ENCODE data around the gene NOVA1. TPM values are rescaled to one million over a fixed set of nuclear protein-coding genes. Genes with fewer than 3 reads are reported as not detected.

The NOVA1 gene
- total RNA-seq, 1 donor from 2014 or later = 21.6 TPM

DNA sequence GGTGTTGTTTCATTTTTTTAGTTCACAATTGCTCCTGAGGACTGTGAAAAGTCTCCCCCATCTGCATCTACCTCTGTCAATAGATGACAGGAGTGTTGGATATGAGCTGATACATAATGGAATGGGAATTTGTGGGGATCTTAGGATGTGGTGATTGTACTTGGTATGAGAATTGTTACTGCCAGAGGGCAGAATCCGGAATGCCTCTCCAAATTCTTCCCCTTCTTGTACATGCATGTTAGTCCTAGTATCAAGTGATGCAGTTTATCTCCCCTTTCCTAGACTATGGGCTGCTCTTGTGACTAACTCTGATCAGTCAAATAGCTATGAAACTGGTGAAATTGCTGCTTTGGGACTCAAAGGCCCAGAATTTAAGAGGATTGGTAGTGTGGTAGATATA lies 24.8 kb upstream of the NOVA1 start:
- H3K36me3 Mint-ChIP-seq (ENCODE audit: insufficient read depth) = no peaks in the 10 kb centered on the region
- peaks cover 5% of the 10 kb centered on the region for H3K9me3 Mint-ChIP-seq (ENCODE audit: low read depth)
- no peaks in the 10 kb centered on the region for H3K27me3 Mint-ChIP-seq
- no peak overlapping the region for H3K4me3 Mint-ChIP-seq (ENCODE audit: low read depth)
- DNase-seq (ENCODE audit: low spot score, unreplicated experiment) = no peak
- TF ChIP-seq, protein P1, sequence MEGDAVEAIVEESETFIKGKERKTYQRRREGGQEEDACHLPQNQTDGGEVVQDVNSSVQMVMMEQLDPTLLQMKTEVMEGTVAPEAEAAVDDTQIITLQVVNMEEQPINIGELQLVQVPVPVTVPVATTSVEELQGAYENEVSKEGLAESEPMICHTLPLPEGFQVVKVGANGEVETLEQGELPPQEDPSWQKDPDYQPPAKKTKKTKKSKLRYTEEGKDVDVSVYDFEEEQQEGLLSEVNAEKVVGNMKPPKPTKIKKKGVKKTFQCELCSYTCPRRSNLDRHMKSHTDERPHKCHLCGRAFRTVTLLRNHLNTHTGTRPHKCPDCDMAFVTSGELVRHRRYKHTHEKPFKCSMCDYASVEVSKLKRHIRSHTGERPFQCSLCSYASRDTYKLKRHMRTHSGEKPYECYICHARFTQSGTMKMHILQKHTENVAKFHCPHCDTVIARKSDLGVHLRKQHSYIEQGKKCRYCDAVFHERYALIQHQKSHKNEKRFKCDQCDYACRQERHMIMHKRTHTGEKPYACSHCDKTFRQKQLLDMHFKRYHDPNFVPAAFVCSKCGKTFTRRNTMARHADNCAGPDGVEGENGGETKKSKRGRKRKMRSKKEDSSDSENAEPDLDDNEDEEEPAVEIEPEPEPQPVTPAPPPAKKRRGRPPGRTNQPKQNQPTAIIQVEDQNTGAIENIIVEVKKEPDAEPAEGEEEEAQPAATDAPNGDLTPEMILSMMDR (IDR thresholded peaks at IDR 0.05; ENCODE audit: unreplicated experiment) = no peak
- no peak overlapping the region for H3K27ac Mint-ChIP-seq
- H3K4me1 Mint-ChIP-seq (ENCODE audit: low read depth) = no peaks in the 10 kb centered on the region

DNA sequence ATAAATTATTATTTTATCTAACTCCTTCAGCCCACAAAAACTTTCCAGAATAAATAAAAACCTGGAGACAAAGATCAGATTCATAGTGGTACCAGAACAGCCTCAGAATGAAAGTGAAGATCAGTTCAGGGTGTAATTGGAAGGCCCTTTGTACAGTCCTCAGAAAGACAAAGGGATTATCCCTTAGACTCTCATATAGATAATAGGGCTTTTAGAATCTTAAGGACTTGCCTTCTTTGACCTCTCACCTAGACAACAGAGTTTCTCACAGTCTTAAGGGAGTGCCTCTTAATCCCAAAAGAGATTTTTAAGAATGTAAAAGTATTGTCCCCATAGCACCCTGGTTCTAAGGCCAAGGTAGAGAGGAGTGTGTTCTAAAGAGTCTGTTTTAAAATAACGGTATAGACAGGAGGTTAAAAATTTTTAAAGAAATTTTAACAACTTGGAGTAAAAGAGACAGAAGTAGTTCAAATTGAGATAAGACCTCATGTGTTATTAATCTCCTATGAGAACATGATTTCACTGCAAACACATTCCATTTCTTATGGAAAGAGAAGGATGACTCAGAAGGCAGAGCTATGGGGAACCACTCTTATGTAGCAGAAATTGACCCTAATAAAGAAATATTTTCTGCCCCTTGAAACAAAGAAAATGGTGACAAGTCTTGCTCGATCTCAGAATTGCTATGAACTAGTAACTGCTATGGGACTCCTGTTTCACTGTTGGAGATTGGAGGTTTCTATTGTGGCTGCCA lies 24.2 kb upstream of the NOVA1 start:
- no peak overlapping the region for H3K27ac Mint-ChIP-seq
- peaks cover 3% of the 10 kb centered on the region for H3K9me3 Mint-ChIP-seq (ENCODE audit: low read depth)
- H3K27me3 Mint-ChIP-seq = no peaks in the 10 kb centered on the region
- no peak for DNase-seq (ENCODE audit: low spot score, unreplicated experiment)
- H3K4me1 Mint-ChIP-seq (ENCODE audit: low read depth) = no peaks in the 10 kb centered on the region
- TF ChIP-seq, protein P1 (IDR thresholded peaks at IDR 0.05; ENCODE audit: unreplicated experiment) = no peak
- no peaks in the 10 kb centered on the region for H3K36me3 Mint-ChIP-seq (ENCODE audit: insufficient read depth)
- no peak overlapping the region for H3K4me3 Mint-ChIP-seq (ENCODE audit: low read depth)

DNA sequence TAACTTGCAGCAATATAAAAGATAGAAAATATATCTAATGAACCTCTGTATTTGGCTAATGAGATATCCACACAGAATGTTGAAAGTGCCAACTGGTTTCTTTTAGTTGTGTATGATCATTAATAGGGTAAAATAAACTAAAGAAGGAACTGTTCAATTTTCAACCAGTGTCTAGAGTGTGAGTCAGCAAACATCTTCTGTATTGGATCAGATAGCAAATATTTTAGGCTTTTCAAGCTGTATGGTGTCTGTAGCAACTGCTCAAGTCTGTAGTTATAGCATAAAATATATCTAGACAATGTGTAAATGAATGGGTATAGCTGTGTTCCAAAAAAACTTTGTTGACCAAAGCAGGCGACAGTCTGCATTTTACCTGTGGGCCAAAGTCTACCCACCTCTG lies 23.5 kb upstream of the NOVA1 start:
- H3K4me3 Mint-ChIP-seq (ENCODE audit: low read depth) = no peak overlapping the region
- TF ChIP-seq, protein P1 (IDR thresholded peaks at IDR 0.05; ENCODE audit: unreplicated experiment) = no peak
- no peaks in the 10 kb centered on the region for H3K9me3 Mint-ChIP-seq (ENCODE audit: low read depth)
- no peaks in the 10 kb centered on the region for H3K4me1 Mint-ChIP-seq (ENCODE audit: low read depth)
- H3K36me3 Mint-ChIP-seq (ENCODE audit: insufficient read depth) = no peaks in the 10 kb centered on the region
- H3K27me3 Mint-ChIP-seq = no peaks in the 10 kb centered on the region
- H3K27ac Mint-ChIP-seq = no peak overlapping the region
- no peak for DNase-seq (ENCODE audit: low spot score, unreplicated experiment)

DNA sequence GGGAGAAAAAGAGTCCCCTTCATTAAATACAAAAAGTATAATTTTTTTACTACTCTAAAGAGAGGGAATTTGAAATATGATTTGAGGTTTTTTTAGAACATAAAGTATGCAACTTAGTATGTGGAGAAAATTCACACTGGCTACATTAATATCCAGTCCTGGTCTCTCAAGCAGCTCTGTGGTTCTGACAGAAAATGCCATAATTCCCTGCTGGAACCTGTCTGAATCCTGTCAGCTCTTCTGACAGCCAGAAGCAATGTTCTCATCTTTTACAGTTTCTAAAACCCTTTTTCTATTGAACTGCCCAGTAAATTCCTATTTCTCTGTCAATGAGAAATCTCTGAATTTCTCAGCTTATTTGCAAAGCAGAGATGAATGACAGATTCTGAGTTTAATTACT lies 13.4 kb upstream of the NOVA1 start:
- no peaks in the 10 kb centered on the region for H3K27me3 Mint-ChIP-seq
- no peaks in the 10 kb centered on the region for H3K36me3 Mint-ChIP-seq (ENCODE audit: insufficient read depth)
- no peaks in the 10 kb centered on the region for H3K9me3 Mint-ChIP-seq (ENCODE audit: low read depth)
- TF ChIP-seq, protein P1 (IDR thresholded peaks at IDR 0.05; ENCODE audit: unreplicated experiment) = no peak
- no peak overlapping the region for H3K4me3 Mint-ChIP-seq (ENCODE audit: low read depth)
- H3K4me1 Mint-ChIP-seq (ENCODE audit: low read depth) = no peaks in the 10 kb centered on the region
- DNase-seq (ENCODE audit: low spot score, unreplicated experiment) = no peak
- H3K27ac Mint-ChIP-seq = no peak overlapping the region

DNA sequence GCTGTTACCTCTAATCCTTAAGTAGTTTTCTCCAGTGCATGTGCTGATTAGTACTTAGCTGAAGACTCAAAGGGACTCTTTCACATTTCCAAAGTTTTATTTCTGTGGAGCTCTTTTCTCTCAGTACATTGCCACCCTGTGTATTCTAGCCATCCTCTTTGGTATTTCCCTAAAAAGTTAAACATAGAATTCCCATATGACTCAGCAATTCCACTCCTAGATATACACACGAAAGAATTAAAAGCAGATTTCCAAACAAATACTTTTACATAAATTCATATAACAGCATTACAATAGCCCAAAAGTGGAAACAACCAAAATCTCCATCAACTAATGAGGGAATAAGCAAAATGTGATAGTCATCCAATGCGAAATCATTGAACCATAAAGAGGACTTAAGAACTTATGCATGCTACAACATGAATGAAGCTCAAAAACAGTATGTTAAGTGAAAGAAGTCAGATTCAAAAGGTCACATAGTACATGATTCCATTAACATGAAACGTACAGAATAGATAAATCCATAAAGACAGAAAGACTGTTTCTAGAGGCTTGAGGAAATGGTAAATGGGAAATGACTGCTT lies 9.0 kb upstream of the NOVA1 start:
- TF ChIP-seq, protein P1 (IDR thresholded peaks at IDR 0.05; ENCODE audit: unreplicated experiment) = no peak
- Mint-ChIP-seq H3K27me3 (no peaks in the 10 kb centered on the region), H3K4me3 (ENCODE audit: low read depth) (no peak overlapping the region), H3K4me1 (ENCODE audit: low read depth) (no peaks in the 10 kb centered on the region), H3K27ac (no peak overlapping the region), H3K9me3 (ENCODE audit: low read depth) (no peaks in the 10 kb centered on the region), H3K36me3 (ENCODE audit: insufficient read depth) (no peaks in the 10 kb centered on the region)
- DNase-seq (ENCODE audit: low spot score, unreplicated experiment) = no peak
